Fibroblast of mammary gland (primary cell): ENCODE results near the gene AKR1B15.

Source experiments
- DNase-seq: peaks from one replicate; pipeline ENCODE4 v3.0.0-alpha.2; 2010; ENCODE audit warnings: low read depth
- H3K4me3 ChIP-seq: 2 replicates; pipeline ENCODE4 v1.5.1; 2011; ENCODE audit warnings: low read depth, mild to moderate bottlenecking, low read length, moderate library complexity; ENCODE audit not compliant: control insufficient read depth
- CTCF ChIP-seq: conservative IDR thresholded peaks from 2 replicates; pipeline ENCODE4 v1.5.1; 2011; ENCODE audit warnings: low read depth, low read length, inconsistent platforms; ENCODE audit not compliant: control insufficient read depth, insufficient read depth

AKR1B15 gene

GRCh38 chr7:134629445-134629844 is 80.5 kb downstream of the AKR1B15 start:
- no peak overlapping the region for H3K4me3 ChIP-seq
- TF ChIP-seq CTCF = no peak
- no peak for DNase-seq
